HPDE6-E6E7 (cell line): ENCODE data around the gene USP20.
"Not testable (repeated sequence)": the region's sequence is repeated elsewhere in the genome, so short reads cannot be mapped to it uniquely, and the experiment has no call there.

ENCODE experiments used
- DNase-seq: peaks from one replicate; pipeline ENCODE4 v3.0.0; 2011; ENCODE audit warnings: missing footprints; ENCODE audit errors: extremely low spot score

The USP20 gene

GRCh38 chr9:129835128-129835859 lies at the start of gene USP20, which contains the start of gene C9orf78:
Gene USP20, plus strand, starts transcription at chr9:129835458. Its CDS starts 17,098 bp downstream, at chr9:129852556.
Gene C9orf78, minus strand, starts transcription at chr9:129835275. Its CDS starts 54 bp downstream, at chr9:129835221.
- peak; percentile 93 for DNase-seq

DNA sequence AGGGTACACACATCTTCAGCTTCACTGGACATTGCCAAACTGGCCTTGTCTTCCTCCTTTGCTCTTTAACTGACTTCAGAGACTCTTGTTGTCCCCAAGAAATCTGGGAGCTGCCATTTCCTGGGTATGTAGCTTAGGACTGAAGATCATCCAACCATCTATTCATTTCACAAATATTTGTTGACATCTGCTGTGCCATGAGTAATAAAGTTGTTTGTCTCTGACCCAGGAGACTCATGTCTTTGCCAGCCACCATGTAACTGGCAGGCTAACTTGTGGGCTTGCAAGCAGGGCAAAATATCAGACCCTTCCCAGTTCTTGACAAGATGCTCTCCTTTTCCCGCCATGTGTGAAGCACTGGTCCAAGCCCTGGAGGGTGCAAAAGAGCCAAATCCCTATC lies 49.4 kb upstream of the USP20 start:
- DNase-seq = no peak

- no peak for DNase-seq
Observed at GRCh38 chr9:129786481-129786880, 48.8 kb upstream of the USP20 start.

GRCh38 chr9:129794549-129794948 lies 40.7 kb upstream of the USP20 start:
- DNase-seq = no peak

DNA sequence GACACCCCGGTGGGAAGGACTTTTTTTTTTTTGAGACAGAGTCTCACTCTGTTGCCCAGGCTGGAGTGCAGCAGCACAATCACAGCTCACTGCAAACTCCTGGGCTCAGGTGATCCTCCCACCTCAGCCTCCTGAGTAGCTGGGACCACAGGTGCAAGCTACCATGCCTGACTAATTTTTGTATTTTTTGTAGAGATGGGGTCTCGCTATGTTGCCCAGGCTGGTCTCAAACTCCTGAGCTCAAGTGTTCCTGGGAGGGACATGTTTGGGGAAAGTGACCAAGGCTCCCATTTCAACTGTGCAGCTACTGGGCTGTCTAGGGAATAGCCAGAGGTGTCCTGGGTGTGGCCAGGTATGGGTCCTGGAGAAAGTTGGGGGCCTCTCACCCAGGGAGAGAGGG lies 39.2 kb upstream of the USP20 start:
- not testable (repeated sequence) for DNase-seq

DNA sequence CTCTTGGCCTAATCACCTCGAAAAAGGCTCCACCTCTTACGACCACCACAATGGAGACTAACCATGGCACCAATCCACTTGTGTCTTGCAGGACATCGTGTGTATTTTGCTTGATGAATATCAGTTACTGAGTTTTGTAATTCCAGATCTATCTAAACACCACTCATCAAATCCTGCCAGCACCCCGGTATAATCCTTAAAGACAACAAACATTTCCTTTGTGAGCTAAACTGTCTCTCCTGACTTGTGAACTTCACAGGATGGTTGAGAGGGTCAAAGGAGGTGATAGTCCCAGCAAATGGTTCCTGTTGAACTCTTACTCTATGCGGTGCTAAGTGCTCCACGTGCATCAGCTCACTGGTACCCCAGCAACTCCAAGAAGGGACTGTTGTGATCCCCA lies 36.3 kb upstream of the USP20 start:
- DNase-seq = no peak

- DNase-seq = no peak
Observed at GRCh38 chr9:129801504-129801903, 33.8 kb upstream of the USP20 start.

DNA sequence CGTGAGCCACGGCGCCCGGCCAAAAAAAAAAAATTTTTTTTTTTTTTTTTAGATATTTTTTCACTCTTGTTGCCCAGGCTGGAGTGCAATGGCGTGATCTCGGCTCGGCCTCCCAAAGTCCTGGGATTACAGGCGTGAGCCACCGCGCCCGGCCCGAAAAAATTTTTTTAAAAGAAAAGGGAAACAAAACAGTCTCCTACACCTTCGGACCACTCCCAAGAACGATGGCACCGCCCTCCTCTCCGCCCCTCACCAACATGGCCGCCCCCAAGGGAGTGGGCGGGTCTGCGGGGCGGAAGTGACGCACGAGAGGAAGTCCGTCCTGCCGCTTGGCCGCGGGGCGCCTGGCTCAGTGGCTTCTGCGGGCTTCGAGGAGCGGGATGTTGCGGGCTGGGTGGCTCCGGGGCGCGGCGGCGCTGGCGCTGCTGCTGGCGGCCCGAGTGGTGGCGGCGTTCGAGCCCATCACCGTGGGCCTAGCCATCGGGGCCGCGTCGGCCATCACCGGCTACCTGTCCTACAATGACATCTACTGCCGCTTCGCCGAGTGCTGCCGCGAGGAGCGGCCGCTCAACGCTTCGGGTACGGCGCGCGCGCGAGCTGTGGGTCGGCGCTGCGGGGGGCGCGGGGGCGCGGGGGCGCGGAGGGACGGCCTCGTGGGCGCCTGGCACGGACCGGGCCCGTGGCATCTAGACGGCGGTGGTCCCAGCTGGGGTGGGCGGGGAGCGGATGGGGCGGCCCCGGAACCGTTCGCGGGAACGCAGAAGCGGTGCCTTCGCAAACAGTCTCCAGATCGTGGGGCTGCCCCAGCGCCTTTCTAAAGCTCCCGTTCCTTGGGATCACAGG lies 32.2 kb upstream of the USP20 start, which contains the start of gene TOR1B:
TSS of gene TOR1B (plus strand) at position 352 of the 843 bp plus-strand sequence. CDS start at position 381, 29 bp downstream.
- peak; percentile 51 for DNase-seq

DNA sequence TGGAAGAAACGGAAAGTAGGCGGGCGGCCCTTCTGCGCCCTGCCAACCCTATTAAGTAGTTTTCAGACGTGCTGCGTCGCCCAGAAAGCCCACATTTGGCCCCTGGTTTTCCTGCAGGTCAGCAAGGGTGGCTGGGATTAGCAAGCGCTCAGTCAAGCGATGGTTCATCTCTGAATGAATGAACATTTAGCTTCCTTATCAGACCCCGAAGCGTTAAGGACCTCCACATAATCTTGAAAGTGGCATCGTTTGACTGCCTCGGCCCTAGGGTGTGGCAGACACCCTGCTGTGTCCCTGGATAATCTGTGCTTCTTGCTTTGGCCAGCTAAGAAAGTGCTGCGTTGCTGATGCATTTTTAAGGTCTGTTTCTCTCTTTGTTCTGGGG lies 31.6 kb upstream of the USP20 start:
- DNase-seq = no peak

DNA sequence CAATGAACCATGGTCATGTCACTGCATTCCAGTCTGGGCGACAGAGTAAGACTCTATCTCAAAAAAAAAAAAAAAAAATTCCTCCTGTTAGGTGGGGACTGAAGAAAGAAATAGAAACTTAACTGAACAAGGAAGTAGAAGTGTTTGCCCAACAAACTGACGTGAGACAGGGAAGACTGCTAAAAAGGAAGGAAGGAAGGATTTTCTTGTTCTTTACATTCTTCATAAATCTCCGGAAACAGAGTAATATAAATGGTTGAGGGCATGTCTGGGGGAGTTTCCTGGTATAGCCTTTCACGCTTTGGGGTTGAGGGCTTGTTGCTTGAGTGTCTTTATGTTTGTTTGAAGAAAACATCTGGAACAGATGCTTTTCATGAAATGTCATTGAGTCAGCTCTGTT lies 29.2 kb upstream of the USP20 start:
- DNase-seq = no peak

GRCh38 chr9:129809346-129809745 lies 25.9 kb upstream of the USP20 start:
- no peak for DNase-seq

- DNase-seq = no peak
Observed at GRCh38 chr9:129810116-129810515, 25.1 kb upstream of the USP20 start.

- DNase-seq = no peak
Observed at GRCh38 chr9:129810788-129811187, 24.5 kb upstream of the USP20 start.

GRCh38 chr9:129811967-129812363 lies 23.3 kb upstream of the USP20 start:
- no peak for DNase-seq

DNA sequence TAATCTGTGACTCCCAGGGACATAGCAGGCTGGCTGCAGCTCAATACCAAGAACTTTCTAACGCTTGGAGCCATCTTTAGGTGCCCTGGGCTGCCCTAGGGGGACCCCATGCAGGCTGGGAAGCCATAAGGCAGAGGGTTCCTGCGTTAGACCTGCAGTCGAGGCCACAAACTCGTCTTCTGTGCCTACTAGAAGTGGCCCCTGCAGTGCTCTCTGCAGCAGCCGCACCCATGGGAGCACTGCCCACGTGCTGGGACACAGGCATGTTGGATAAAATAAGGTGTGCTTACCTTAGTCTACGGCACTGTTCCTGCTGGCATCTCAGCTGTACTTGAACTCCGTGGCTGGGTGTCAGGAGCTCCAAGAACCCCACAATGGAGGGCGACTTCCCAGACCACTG lies 22.9 kb upstream of the USP20 start:
- no peak for DNase-seq

GRCh38 chr9:129813661-129814060 lies 21.6 kb upstream of the USP20 start:
- no peak for DNase-seq

GRCh38 chr9:129814432-129815223 lies 20.6 kb upstream of the USP20 start:
- no peak for DNase-seq

DNA sequence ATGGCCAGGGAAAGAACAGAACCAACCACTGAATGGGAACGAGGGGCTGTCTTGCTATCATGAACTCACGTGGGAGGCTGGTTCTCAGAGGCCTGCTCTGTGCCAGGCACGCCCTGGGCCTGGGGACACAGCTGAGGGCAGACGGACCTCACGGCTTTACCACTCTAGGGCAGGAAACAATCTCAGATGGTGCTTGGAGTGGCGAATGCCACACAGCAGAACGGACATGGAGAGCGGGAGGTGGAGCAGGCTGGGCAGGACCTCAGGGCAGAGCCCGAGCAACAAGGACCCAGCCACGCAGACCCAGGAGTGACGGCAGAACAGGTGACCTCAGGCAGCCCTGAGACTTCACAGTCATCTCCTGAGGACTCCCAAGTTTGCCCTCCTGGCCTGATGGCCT lies 20.0 kb upstream of the USP20 start:
- DNase-seq = no peak

- DNase-seq = no peak
Observed at GRCh38 chr9:129816501-129817435, 18.5 kb upstream of the USP20 start.

DNA sequence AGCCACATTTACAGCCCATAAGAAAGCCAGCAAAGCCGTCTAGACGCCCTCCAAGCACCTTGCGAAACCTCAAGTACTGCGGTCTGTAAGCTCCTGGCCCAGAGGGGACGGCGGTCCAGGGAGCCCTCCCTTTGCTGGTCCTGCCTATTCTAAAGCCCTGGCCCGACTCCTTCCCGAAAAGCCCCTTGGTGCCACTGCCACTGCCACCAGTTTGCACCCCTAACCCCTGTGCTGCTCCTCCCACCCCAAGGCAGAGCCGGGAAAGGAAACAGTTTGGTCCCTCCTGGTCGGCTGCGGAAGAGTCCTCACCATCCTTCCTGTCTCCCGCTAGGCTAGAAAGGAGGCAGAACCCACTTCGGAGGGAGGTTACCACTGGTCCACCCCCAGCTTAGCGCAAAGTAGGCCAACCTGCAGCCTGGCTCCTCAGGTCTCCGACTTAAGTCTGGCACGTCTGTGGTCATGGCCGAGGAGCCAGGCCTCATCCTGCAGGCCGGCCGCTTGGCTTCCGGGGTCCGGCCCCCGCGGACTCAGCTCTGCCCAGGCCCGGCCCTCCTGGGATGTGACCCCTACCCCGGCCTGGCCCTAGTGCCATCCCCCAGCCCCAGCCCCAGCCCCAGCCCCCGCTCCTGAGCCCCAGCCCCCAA lies 12.2 kb upstream of the USP20 start:
- DNase-seq = peak; percentile 16
